Measurements from ENCODE around the gene IDS. TPM values are rescaled to one million over a fixed set of nuclear protein-coding genes. Genes with fewer than 3 reads are reported as not detected.
"Not testable (repeated sequence)": the region's sequence is repeated elsewhere in the genome, so short reads cannot be mapped to it uniquely, and the experiment has no call there.

The IDS gene
- total RNA-seq, 1 donor from 2014 or later: 99.1 TPM

DNA sequence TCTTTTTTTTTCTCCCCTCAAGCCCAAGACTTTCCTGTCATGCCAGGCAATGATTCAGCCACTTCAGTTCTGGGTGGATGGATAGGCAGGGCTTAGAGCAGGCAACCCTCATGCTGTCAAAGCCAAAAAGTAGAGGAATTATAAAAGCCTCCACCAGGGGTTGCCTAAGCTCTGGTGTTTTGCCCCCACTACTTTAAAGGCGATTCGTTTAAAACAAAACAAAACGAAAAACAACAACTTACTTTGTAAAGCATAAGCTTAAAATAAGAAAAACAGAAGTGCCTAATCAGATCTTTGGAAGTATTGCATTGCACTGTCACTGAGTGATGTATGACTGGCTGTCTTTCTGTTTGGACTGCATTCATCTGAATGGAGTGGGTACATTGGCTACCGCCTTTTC, 5.3 kb upstream of the IDS start:
- POLR2A ChIA-PET: no interaction called here
- Mint-ChIP-seq H3K36me3 (ENCODE audit: low read depth) (no peaks in the 10 kb centered on the region), H3K9me3 (no peaks in the 10 kb centered on the region), H3K27me3 (no peaks in the 10 kb centered on the region), H3K4me1 (peaks cover 7% of the 10 kb centered on the region), H3K4me3 (no peak overlapping the region), H3K27ac (peak overlapping the region; percentile 43)
- CTCF ChIA-PET: no interaction called here
- TF ChIP-seq, protein P1, sequence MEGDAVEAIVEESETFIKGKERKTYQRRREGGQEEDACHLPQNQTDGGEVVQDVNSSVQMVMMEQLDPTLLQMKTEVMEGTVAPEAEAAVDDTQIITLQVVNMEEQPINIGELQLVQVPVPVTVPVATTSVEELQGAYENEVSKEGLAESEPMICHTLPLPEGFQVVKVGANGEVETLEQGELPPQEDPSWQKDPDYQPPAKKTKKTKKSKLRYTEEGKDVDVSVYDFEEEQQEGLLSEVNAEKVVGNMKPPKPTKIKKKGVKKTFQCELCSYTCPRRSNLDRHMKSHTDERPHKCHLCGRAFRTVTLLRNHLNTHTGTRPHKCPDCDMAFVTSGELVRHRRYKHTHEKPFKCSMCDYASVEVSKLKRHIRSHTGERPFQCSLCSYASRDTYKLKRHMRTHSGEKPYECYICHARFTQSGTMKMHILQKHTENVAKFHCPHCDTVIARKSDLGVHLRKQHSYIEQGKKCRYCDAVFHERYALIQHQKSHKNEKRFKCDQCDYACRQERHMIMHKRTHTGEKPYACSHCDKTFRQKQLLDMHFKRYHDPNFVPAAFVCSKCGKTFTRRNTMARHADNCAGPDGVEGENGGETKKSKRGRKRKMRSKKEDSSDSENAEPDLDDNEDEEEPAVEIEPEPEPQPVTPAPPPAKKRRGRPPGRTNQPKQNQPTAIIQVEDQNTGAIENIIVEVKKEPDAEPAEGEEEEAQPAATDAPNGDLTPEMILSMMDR (IDR thresholded peaks at IDR 0.05): no peak
- no peak for ATAC-seq (ENCODE audit: low read depth)
- no peak for DNase-seq
- intact Hi-C loops (cut with micrococcal nuclease): loop anchor here (5.0 kb wide), 1 partner anchor 122 kb away; the partner anchor contains the start of gene TMEM185A

DNA sequence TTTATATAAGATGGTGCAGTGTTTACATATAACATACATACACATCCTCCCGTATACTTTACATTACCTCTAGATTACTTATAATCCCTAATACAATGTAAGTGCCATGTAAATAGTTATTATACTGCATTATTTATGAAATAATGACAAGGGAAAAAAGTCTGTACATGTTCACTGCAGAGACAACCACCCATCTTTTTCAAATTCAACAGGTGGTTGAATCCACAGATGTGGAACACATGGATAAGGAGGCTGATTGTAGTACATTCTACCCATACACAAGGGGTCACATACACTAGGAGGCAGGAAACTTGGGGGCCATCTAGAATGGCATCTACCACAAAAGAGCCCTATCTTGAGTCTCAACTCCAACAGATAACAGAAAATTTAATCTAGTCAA, 3.4 kb upstream of the IDS start:
- intact Hi-C loops (cut with micrococcal nuclease): no loop called here
- TF ChIP-seq, protein P1 (IDR thresholded peaks at IDR 0.05): no peak
- DNase-seq: no peak
- ATAC-seq (ENCODE audit: low read depth): no peak
- Mint-ChIP-seq H3K4me3 (no peak overlapping the region), H3K9me3 (no peaks in the 10 kb centered on the region), H3K27ac (no peak overlapping the region), H3K27me3 (no peaks in the 10 kb centered on the region), H3K4me1 (peaks cover 8% of the 10 kb centered on the region), H3K36me3 (ENCODE audit: low read depth) (no peaks in the 10 kb centered on the region)
- ChIA-PET POLR2A (no interaction called here), CTCF (no interaction called here)

DNA sequence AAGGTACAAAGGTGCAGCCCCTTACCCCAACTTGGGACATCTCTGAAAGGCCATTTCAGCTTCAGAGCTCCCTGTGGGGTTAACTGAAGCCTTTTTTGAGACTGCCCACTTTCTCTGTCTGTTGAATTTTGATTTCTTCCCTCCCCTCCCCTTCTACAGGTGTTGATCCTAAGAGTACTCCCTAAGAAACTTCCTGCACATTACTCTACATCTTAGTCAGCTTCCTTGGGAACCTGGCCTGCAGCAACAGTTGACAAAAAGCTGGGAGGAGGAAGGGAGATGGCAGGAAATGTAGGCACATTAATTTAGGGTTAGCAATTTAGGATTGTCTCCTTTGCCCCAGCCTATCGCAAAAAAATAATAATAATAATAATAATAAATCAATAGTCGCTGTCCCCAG, 1.2 kb upstream of the IDS start:
- Mint-ChIP-seq H3K27me3 (no peaks in the 10 kb centered on the region), H3K4me3 (no peak overlapping the region), H3K4me1 (peaks cover 10% of the 10 kb centered on the region), H3K36me3 (ENCODE audit: low read depth) (peaks cover 13% of the 10 kb centered on the region), H3K27ac (no peak overlapping the region), H3K9me3 (no peaks in the 10 kb centered on the region)
- TF ChIP-seq, protein P1 (IDR thresholded peaks at IDR 0.05): no peak
- ChIA-PET POLR2A (interaction anchor here (3.4 kb wide), 1 partner anchor 34 kb away, joined by 47 read pairs; the partner anchor contains the start of gene EOLA1), CTCF (no interaction called here)
- DNase-seq (no peak), ATAC-seq (ENCODE audit: low read depth) (no peak)
- intact Hi-C loops (cut with micrococcal nuclease): no loop called here

DNA sequence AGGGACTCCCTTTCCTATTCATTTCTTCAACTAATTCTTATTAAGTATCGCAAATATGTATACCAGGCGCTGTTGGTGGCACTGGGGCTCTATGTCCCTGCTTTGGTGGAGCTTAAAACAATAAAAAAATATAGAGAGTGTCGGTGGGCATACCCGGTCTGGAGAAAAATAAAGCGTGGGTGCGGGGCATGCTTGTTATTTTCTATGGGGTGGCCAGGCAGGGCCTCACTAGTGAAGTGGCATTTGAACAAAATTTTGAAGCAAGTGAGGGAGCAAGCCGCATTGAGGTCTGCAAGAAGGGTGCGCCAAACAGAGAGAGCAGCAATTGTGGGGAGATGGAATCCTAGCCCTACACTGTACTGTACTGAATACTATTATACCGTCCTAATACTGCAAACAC, 565 bp upstream of the IDS start:
- TF ChIP-seq, protein P1 (IDR thresholded peaks at IDR 0.05): no peak
- H3K4me1 Mint-ChIP-seq: peaks cover 10% of the 10 kb centered on the region
- ATAC-seq (ENCODE audit: low read depth) (no peak), DNase-seq (no peak)
- intact Hi-C loops (cut with micrococcal nuclease): loop anchor here (1.0 to 2.0 kb wide), 3 partner anchors 15 to 35 kb away; no protein-coding TSS in a partner anchor
- H3K4me3 Mint-ChIP-seq: peak overlapping the region; percentile 89
- no peaks in the 10 kb centered on the region for H3K27me3 Mint-ChIP-seq
- no peaks in the 10 kb centered on the region for H3K9me3 Mint-ChIP-seq
- H3K36me3 Mint-ChIP-seq (ENCODE audit: low read depth): peaks cover 19% of the 10 kb centered on the region
- ChIA-PET POLR2A (interaction anchor here (0.7 to 3.4 kb wide), 8 partner anchors 12 to 1593 kb away, joined by 4 to 47 read pairs (median 6); partner anchors contain the start of genes EOLA1 and EOLA2), CTCF (no interaction called here)
- H3K27ac Mint-ChIP-seq: peak overlapping the region; percentile 96

DNA sequence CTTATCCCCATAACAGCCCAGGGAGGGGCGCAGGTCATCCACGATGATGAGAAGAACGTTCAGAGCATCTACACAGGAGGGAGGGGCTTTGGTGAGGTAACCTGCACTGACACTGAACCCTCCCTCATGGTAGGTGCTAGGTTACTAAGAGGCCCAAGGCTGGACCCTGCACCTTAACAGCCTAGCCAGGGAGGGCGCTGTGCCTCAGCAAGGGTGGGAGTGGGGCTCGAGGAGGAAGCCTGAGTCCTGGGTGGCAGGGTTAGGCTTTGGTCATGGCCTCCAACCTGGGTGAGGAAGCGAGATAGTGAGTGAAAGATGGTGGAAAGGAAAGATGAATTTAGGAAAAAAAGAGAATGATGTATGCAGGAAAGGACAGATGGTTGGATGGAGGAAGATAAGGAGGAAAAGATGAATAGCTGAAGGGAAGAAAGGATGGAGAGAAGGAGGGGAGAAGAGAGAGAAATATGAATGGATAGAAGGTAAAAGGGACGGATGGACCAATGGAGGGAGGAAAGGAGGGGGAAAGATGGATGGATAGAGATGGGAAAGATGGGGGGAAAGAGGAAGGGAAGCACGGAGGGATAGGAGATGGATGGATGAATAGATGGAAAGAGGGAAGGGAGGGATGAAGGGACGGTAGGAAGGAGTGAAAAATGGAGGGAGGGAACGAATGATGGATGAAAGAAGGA, 736 bp downstream of the IDS start:
- CTCF ChIA-PET: no interaction called here
- POLR2A ChIA-PET: interaction anchor here (1.3 to 3.4 kb wide), 5 partner anchors 23 to 1065 kb away, joined by 4 to 47 read pairs (median 9); partner anchors contain the start of genes EOLA1 and EOLA2
- Mint-ChIP-seq H3K9me3 (no peaks in the 10 kb centered on the region), H3K4me3 (peak overlapping the region; percentile 89), H3K27me3 (no peaks in the 10 kb centered on the region), H3K27ac (peak overlapping the region; percentile 96), H3K4me1 (peaks cover 14% of the 10 kb centered on the region), H3K36me3 (ENCODE audit: low read depth) (peaks cover 30% of the 10 kb centered on the region)
- intact Hi-C loops (cut with micrococcal nuclease): loop anchor here (2.0 kb wide), 1 partner anchor 16 kb away; no protein-coding TSS in a partner anchor
- ATAC-seq (ENCODE audit: low read depth): peak; percentile 47
- TF ChIP-seq, protein P1 (IDR thresholded peaks at IDR 0.05): no peak
- DNase-seq: peak; percentile 40

DNA sequence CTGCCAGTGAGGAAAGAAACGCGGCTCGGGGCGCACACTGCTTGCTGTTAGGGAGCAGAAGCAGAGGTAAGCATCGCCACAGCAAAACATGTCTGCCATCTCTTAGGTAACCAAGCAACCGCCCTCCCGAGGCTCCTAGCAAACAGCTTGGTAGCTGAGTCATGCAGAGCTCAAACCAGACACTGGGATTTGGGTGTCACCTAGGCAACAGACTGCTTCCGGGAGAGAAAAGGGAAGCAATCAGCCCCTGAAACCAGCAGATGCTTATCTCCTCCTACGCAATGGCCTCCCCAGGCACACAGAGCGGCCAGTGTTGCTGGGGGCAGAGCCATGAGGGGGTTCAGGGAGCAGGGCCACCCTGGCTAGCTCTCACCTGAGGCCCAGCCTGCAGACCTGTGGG, 1.7 kb downstream of the IDS start:
- POLR2A ChIA-PET: interaction anchor here (3.4 kb wide), 1 partner anchor 37 kb away, joined by 47 read pairs; the partner anchor contains the start of gene EOLA1
- H3K27me3 Mint-ChIP-seq; H3K9me3 Mint-ChIP-seq; CTCF ChIA-PET; intact Hi-C loops (cut with micrococcal nuclease): not testable (repeated sequence)
- ATAC-seq (ENCODE audit: low read depth): peak; percentile 67
- H3K36me3 Mint-ChIP-seq (ENCODE audit: low read depth): peaks cover 36% of the 10 kb centered on the region
- peak overlapping the region; percentile 96 for H3K27ac Mint-ChIP-seq
- peak; percentile 48 for DNase-seq
- peak overlapping the region; percentile 50 for H3K4me3 Mint-ChIP-seq
- H3K4me1 Mint-ChIP-seq: peaks cover 14% of the 10 kb centered on the region

DNA sequence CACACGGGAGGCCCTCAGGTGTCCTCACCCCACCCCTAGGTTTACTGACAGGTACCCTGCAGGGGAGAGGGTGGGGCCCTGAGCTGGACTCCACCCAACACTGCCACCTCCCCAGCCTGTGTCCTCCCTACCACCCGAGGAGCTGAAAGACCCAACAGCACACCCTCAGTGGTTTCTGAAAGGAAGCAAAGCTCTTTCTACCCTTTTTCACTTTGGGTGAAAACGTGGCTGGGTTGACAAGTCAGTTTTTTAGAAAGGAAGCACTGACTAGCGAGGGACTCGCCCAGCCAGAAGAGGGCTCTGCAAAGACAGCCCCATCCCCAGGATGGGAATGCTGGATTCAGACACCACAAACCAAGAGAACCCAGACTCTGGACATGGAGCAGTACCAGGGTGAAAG, 2.2 kb downstream of the IDS start:
- DNase-seq; H3K4me3 Mint-ChIP-seq; CTCF ChIA-PET; ATAC-seq (ENCODE audit: low read depth); H3K9me3 Mint-ChIP-seq; intact Hi-C loops (cut with micrococcal nuclease); H3K27me3 Mint-ChIP-seq: not testable (repeated sequence)
- POLR2A ChIA-PET: interaction anchor here (3.4 kb wide), 1 partner anchor 37 kb away, joined by 47 read pairs; the partner anchor contains the start of gene EOLA1
- Mint-ChIP-seq H3K36me3 (ENCODE audit: low read depth) (peaks cover 42% of the 10 kb centered on the region), H3K4me1 (peaks cover 14% of the 10 kb centered on the region), H3K27ac (peak overlapping the region; percentile 46)

Data from activated B cell treated with CpG ODN at 0.5 μM for 24 hours (primary cell).